ENCODE results near the gene C9.
"Not testable (repeated sequence)": the region's sequence is repeated elsewhere in the genome, so short reads cannot be mapped to it uniquely, and the experiment has no call there.

C9 gene

DNA sequence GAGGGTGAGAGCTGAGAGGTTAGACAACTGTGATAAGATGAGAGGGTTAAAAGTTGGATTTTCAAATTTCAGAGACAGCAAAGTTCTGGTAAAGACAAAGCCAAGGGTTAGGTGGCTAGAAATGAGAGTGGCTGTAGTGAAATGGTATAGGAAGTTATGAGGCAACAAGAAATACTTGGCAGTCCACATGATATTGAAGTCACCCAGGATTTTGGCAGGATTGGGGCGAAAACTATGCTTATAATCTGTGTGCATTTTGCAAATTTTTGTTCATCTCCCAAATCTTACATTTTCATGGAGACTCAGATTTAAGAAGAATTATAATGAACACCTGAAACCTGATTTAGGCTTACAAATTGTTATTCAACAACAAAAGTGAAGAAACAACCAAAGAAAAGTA, 35.6 kb downstream of the C9 start:
- Histone ChIP-seq H3K4me2 (ENCODE audit: insufficient read depth, low read length) (no peak overlapping the region), H3K27ac (ENCODE audit: low read length) (no peak overlapping the region), H3K4me1 (ENCODE audit: insufficient read depth, low read length) (no peaks in the 10 kb centered on the region), H3K9ac (ENCODE audit: low read depth, low read length) (no peak overlapping the region), H2AFZ (ENCODE audit: low read depth, low read length) (no peak overlapping the region), H4K20me1 (ENCODE audit: insufficient read depth, low read length) (no peaks in the 10 kb centered on the region), H3K9me3 (ENCODE audit: insufficient read depth, low read length, severe bottlenecking) (peaks cover 3% of the 10 kb centered on the region), H3K36me3 (ENCODE audit: insufficient read depth, low read length) (no peaks in the 10 kb centered on the region), H3K27me3 (ENCODE audit: insufficient read depth, low read length, poor library complexity) (peaks cover 3% of the 10 kb centered on the region), H3K4me3 (ENCODE audit: low read depth in 1 of 2, low read length in 2 of 2) (no peak overlapping the region), H3K79me2 (ENCODE audit: insufficient read depth, low read length) (no peaks in the 10 kb centered on the region)
- TF ChIP-seq EZH2 (IDR thresholded peaks at IDR 0.05; ENCODE audit: borderline replicate concordance, low read depth, low read length, severe bottlenecking) = no peak
- TF ChIP-seq, protein P1, sequence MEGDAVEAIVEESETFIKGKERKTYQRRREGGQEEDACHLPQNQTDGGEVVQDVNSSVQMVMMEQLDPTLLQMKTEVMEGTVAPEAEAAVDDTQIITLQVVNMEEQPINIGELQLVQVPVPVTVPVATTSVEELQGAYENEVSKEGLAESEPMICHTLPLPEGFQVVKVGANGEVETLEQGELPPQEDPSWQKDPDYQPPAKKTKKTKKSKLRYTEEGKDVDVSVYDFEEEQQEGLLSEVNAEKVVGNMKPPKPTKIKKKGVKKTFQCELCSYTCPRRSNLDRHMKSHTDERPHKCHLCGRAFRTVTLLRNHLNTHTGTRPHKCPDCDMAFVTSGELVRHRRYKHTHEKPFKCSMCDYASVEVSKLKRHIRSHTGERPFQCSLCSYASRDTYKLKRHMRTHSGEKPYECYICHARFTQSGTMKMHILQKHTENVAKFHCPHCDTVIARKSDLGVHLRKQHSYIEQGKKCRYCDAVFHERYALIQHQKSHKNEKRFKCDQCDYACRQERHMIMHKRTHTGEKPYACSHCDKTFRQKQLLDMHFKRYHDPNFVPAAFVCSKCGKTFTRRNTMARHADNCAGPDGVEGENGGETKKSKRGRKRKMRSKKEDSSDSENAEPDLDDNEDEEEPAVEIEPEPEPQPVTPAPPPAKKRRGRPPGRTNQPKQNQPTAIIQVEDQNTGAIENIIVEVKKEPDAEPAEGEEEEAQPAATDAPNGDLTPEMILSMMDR (IDR thresholded peaks at IDR 0.05; ENCODE audit: borderline replicate concordance, extremely low read depth, low read length, poor library complexity, severe bottlenecking) = no peak
- no peak for DNase-seq
- no peak for ATAC-seq (ENCODE audit: insufficient read depth, low read depth)

DNA sequence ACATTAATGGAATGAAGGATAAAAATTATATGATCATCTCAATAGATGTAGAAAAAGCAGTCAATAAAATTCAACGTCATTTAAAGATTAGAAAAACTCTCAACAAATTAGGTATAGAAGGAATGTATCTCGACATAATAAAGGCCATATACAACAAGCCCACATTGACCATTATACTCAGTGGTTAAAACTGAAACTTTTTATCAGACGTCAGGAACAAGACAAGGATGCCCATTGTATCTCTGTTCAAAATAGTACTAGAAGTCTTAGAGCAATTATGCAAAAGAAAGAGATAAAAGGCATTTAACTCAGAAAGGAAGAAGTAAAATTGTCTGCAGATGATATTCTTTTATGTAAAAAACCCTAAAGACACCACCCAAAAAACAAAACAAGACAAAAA, 40.8 kb downstream of the C9 start:
- TF ChIP-seq, protein P1 (IDR thresholded peaks at IDR 0.05; ENCODE audit: borderline replicate concordance, extremely low read depth, low read length, poor library complexity, severe bottlenecking) = no peak
- TF ChIP-seq EZH2 (IDR thresholded peaks at IDR 0.05; ENCODE audit: borderline replicate concordance, low read depth, low read length, severe bottlenecking) = no peak
- Histone ChIP-seq H3K4me3 (ENCODE audit: low read depth in 1 of 2, low read length in 2 of 2) (no peak overlapping the region), H3K9me3 (ENCODE audit: insufficient read depth, low read length, severe bottlenecking) (no peaks in the 10 kb centered on the region), H3K4me2 (ENCODE audit: insufficient read depth, low read length) (no peak overlapping the region), H4K20me1 (ENCODE audit: insufficient read depth, low read length) (no peaks in the 10 kb centered on the region), H2AFZ (ENCODE audit: low read depth, low read length) (no peak overlapping the region), H3K9ac (ENCODE audit: low read depth, low read length) (no peak overlapping the region), H3K4me1 (ENCODE audit: insufficient read depth, low read length) (no peaks in the 10 kb centered on the region), H3K27ac (ENCODE audit: low read length) (no peak overlapping the region), H3K27me3 (ENCODE audit: insufficient read depth, low read length, poor library complexity) (no peaks in the 10 kb centered on the region), H3K79me2 (ENCODE audit: insufficient read depth, low read length) (no peaks in the 10 kb centered on the region), H3K36me3 (ENCODE audit: insufficient read depth, low read length) (no peaks in the 10 kb centered on the region)
- no peak for ATAC-seq (ENCODE audit: insufficient read depth, low read depth)
- DNase-seq = no peak

DNA sequence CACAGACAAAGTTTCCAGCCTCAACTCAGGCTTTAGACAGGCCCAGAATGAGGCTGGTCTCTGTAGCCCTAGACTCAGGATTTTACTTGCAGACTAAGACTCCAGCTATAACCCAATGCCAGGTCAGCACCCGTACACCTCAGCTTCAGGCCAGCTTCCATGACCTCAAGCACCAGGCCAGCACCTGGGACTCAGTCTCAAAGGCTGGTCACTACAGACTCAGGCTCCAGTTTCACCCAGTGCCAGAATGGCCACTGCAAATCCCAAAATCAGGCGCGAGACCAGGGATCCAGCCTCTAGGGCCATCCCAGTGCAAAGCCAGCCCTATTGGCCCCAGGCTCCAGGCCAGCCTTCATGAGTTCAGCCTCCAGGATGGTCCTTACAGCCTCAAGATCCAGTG, 44.9 kb downstream of the C9 start:
- Histone ChIP-seq H3K4me3 (ENCODE audit: low read depth in 1 of 2, low read length in 2 of 2) (no peak overlapping the region), H3K9me3 (ENCODE audit: insufficient read depth, low read length, severe bottlenecking) (no peaks in the 10 kb centered on the region), H3K4me2 (ENCODE audit: insufficient read depth, low read length) (no peak overlapping the region), H3K27me3 (ENCODE audit: insufficient read depth, low read length, poor library complexity) (no peaks in the 10 kb centered on the region), H3K27ac (ENCODE audit: low read length) (no peak overlapping the region), H2AFZ (ENCODE audit: low read depth, low read length) (no peak overlapping the region), H3K4me1 (ENCODE audit: insufficient read depth, low read length) (no peaks in the 10 kb centered on the region), H3K79me2 (ENCODE audit: insufficient read depth, low read length) (no peaks in the 10 kb centered on the region), H4K20me1 (ENCODE audit: insufficient read depth, low read length) (no peaks in the 10 kb centered on the region), H3K36me3 (ENCODE audit: insufficient read depth, low read length) (no peaks in the 10 kb centered on the region), H3K9ac (ENCODE audit: low read depth, low read length) (no peak overlapping the region)
- ATAC-seq (ENCODE audit: insufficient read depth, low read depth) (no peak), DNase-seq (no peak)
- TF ChIP-seq, protein P1 (IDR thresholded peaks at IDR 0.05; ENCODE audit: borderline replicate concordance, extremely low read depth, low read length, poor library complexity, severe bottlenecking) = no peak
- no peak for TF ChIP-seq EZH2 (IDR thresholded peaks at IDR 0.05; ENCODE audit: borderline replicate concordance, low read depth, low read length, severe bottlenecking)

DNA sequence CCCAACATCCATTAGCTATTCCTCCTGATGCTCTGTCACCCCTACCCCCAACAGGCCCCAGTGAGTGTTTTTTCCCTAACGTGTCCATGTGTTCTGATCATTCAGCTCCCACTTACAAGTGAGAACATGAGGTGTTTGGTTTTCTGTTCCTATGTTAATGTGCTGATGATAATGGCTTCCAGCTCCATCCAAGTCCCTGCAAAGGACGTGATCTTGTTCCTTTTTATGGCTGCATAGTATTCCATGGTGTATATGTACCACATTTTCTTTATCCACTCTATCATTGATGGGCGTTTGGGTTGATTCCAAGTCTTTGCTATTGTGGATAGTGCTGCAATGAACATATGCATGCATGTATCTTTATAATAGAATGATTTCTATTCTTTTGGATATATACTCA, 47.8 kb downstream of the C9 start:
- not testable (repeated sequence) for H4K20me1 ChIP-seq (ENCODE audit: insufficient read depth, low read length); H3K79me2 ChIP-seq (ENCODE audit: insufficient read depth, low read length); H3K36me3 ChIP-seq (ENCODE audit: insufficient read depth, low read length); H3K9ac ChIP-seq (ENCODE audit: low read depth, low read length); DNase-seq; H3K4me1 ChIP-seq (ENCODE audit: insufficient read depth, low read length); H3K4me2 ChIP-seq (ENCODE audit: insufficient read depth, low read length); H3K4me3 ChIP-seq (ENCODE audit: low read depth in 1 of 2, low read length in 2 of 2); H3K27me3 ChIP-seq (ENCODE audit: insufficient read depth, low read length, poor library complexity); H3K27ac ChIP-seq (ENCODE audit: low read length); ATAC-seq (ENCODE audit: insufficient read depth, low read depth); H2AFZ ChIP-seq (ENCODE audit: low read depth, low read length); H3K9me3 ChIP-seq (ENCODE audit: insufficient read depth, low read length, severe bottlenecking)
